H1 (cell line): ENCODE results near the gene PRDM15.

Experiments
- CHD1 ChIP-seq: IDR thresholded peaks from 2 replicates; pipeline ENCODE4 v1.6.1; 2012; ENCODE audit warnings: low read depth, low read length, improper control_type of control experiment
- CHD2 ChIP-seq: IDR thresholded peaks from 2 replicates; pipeline ENCODE4 v1.6.1; 2012; ENCODE audit warnings: low read length, improper control_type of control experiment
- EZH2 ChIP-seq: fragments of 200-600 bp; sonication (generic); IDR thresholded peaks from 2 replicates; pipeline ENCODE4 v1.7.1; 2012; ENCODE audit warnings: low read depth, mild to moderate bottlenecking, moderate library complexity, low read length, inconsistent platforms; ENCODE audit not compliant: severe bottlenecking
- HDAC2 ChIP-seq, 2 experiments: fragments of 300-600 bp in 1 of 2; sonication (generic) in 1 of 2; IDR thresholded peaks; 2 replicates each; pipeline ENCODE4 v1.6.1; 2011 to 2012; ENCODE audit warnings: low read depth in 2 of 2, low read length in 2 of 2, mild to moderate bottlenecking in 2 of 2, moderate library complexity in 2 of 2, borderline replicate concordance in 1 of 2, inconsistent platforms in 1 of 2
- JUN ChIP-seq: IDR thresholded peaks from 2 replicates; pipeline ENCODE4 v1.6.1; 2011; ENCODE audit warnings: low read depth, mild to moderate bottlenecking, improper control_type of control experiment, low read length
- KDM5A ChIP-seq: fragments of 200-600 bp; IDR thresholded peaks from 2 replicates; pipeline ENCODE4 v1.7.1; 2012; ENCODE audit warnings: mild to moderate bottlenecking, low read length, inconsistent platforms, mixed read lengths
- POLR2A ChIP-seq, 2 experiments: IDR thresholded peaks; 1 replicate in 1 of 2; 2 replicates in 1 of 2; pipeline ENCODE4 v1.6.1; 2011; ENCODE audit warnings: low read depth in 2 of 2, low read length in 2 of 2, mild to moderate bottlenecking in 2 of 2; ENCODE audit errors: control extremely low read depth in 1 of 2
- SIN3A ChIP-seq, 2 experiments: IDR thresholded peaks in 1 of 2; conservative IDR thresholded peaks in 1 of 2; 2 replicates each; pipeline ENCODE4 v1.6.1; 2011 to 2012; ENCODE audit warnings: low read length in 2 of 2, improper control_type of control experiment in 1 of 2, low read depth in 1 of 2, mild to moderate bottlenecking in 1 of 2
- TBP ChIP-seq: IDR thresholded peaks from 2 replicates; pipeline ENCODE4 v1.6.1; 2011; ENCODE audit warnings: low read depth, low read length, improper control_type of control experiment
- ZNF274 ChIP-seq: IDR thresholded peaks from 2 replicates; pipeline ENCODE4 v1.7.0; 2012; ENCODE audit warnings: low read length, borderline replicate concordance; ENCODE audit errors: extremely low read depth
- TF ChIP-seq, protein P1 (sequence below), 3 experiments: IDR thresholded peaks; 1 replicate in 2 of 3; 2 replicates in 1 of 3; pipeline versions ENCODE4 v1.5.1 to v1.6.1; 2011; ENCODE audit warnings: low read length in 3 of 3, mild to moderate bottlenecking in 3 of 3, inconsistent platforms in 2 of 3, low read depth in 1 of 3, moderate library complexity in 1 of 3; ENCODE audit not compliant: insufficient read depth in 1 of 3; ENCODE audit errors: control extremely low read depth in 1 of 3
- TF ChIP-seq, protein P2 (sequence below): IDR thresholded peaks from 2 replicates; pipeline ENCODE4 v1.6.1; 2011; ENCODE audit warnings: low read depth, mild to moderate bottlenecking, low read length; ENCODE audit not compliant: insufficient read depth
- TF ChIP-seq, protein P3 (sequence below): IDR thresholded peaks from 2 replicates; pipeline ENCODE4 v1.6.1; 2012; ENCODE audit warnings: inconsistent platforms

DNA sequence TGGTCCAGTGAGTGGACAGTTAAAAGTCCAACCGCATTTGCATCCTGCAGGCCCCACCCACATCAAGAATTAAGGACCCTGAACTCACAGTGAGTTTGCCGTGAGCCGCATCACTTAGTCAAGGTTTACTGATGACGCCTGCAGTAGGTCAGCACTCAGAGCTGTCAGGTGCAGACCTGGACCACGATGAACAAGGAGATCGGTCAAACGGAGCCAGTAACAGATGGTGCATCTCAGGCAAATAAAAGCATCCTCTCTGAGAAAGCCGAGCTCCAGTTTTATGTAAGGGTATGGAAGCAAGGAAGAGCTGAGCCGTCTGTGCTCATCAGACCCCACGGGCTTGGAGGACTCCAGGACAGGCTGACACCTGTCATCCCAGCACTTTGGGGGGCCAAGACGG is 4.5 kb downstream of the PRDM15 start:
- no peak for TF ChIP-seq TBP
- no peak for TF ChIP-seq KDM5A
- TF ChIP-seq JUN = no peak
- no peak for TF ChIP-seq CHD2
- TF ChIP-seq, protein P1, sequence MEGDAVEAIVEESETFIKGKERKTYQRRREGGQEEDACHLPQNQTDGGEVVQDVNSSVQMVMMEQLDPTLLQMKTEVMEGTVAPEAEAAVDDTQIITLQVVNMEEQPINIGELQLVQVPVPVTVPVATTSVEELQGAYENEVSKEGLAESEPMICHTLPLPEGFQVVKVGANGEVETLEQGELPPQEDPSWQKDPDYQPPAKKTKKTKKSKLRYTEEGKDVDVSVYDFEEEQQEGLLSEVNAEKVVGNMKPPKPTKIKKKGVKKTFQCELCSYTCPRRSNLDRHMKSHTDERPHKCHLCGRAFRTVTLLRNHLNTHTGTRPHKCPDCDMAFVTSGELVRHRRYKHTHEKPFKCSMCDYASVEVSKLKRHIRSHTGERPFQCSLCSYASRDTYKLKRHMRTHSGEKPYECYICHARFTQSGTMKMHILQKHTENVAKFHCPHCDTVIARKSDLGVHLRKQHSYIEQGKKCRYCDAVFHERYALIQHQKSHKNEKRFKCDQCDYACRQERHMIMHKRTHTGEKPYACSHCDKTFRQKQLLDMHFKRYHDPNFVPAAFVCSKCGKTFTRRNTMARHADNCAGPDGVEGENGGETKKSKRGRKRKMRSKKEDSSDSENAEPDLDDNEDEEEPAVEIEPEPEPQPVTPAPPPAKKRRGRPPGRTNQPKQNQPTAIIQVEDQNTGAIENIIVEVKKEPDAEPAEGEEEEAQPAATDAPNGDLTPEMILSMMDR (IDR thresholded peaks at IDR 0.05; ENCODE audit: control extremely low read depth in 1 of 3, insufficient read depth in 1 of 3, low read depth in 1 of 3, low read length in 3 of 3) = no peak
- TF ChIP-seq ZNF274 = no peak
- TF ChIP-seq CHD1 = no peak
- no peak for TF ChIP-seq HDAC2 (IDR thresholded peaks at IDR 0.05; ENCODE audit: borderline replicate concordance in 1 of 2, low read depth in 2 of 2, low read length in 2 of 2)
- no peak for TF ChIP-seq EZH2
- TF ChIP-seq, protein P2, sequence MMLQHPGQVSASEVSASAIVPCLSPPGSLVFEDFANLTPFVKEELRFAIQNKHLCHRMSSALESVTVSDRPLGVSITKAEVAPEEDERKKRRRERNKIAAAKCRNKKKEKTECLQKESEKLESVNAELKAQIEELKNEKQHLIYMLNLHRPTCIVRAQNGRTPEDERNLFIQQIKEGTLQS = no peak
- TF ChIP-seq, protein P3, sequence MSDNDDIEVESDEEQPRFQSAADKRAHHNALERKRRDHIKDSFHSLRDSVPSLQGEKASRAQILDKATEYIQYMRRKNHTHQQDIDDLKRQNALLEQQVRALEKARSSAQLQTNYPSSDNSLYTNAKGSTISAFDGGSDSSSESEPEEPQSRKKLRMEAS = no peak
- TF ChIP-seq SIN3A (conservative IDR thresholded peaks at IDR 0.05 in 1 of 2, IDR thresholded peaks at IDR 0.05 in 1 of 2; ENCODE audit: low read depth in 1 of 2, low read length in 2 of 2) = no peak
- no peak for TF ChIP-seq POLR2A (IDR thresholded peaks at IDR 0.05; ENCODE audit: control extremely low read depth in 1 of 2, low read depth in 2 of 2, low read length in 2 of 2)
